Endothelial cell of umbilical vein (primary cell): Measurements from ENCODE around the gene TIGIT. TPM values are rescaled to one million over a fixed set of nuclear protein-coding genes. Genes with fewer than 3 reads are reported as not detected.

Experiments used
- BruUV-seq: library from RNA; stranded (reverse); fragments of 400-500 nt; replicated peaks from 2 replicates; lab custom pipeline; 2021; lab: Mats Ljungman, UMichigan
- CTCF ChIA-PET: fragments of 300-600, 350-600 bp; sonication (Branson Sonifier 250); formaldehyde crosslinking; loops from one replicate; lab custom pipeline; 2021; ENCODE audit warnings: antibody characterized with exemption, inconsistent platforms; lab: Charles Lee
- POLR2A ChIA-PET: fragments of 300-600, 350-600 bp; sonication (Branson Sonifier 250); formaldehyde crosslinking; loops from one replicate; lab custom pipeline; 2021; ENCODE audit warnings: antibody characterized with exemption, inconsistent platforms; lab: Charles Lee
- DNase-seq: peaks from one replicate; pipeline ENCODE4 v3.0.0-alpha.2; 2011; ENCODE audit warnings: low read depth, low spot score
- FAIRE-seq: peaks from 2 replicates; lab custom pipeline; 2011; peaks lifted over from hg19 to GRCh38; lab: Jason Lieb, UNC
- H2AFZ ChIP-seq: 2 replicates; pipeline ENCODE4 v1.6.0; 2012; ENCODE audit warnings: low read depth, low read length, control low read depth, inconsistent platforms
- H3K27ac ChIP-seq: 2 replicates; pipeline ENCODE4 v1.5.1; 2011; ENCODE audit warnings: low read depth, mild to moderate bottlenecking, control low read depth, low read length, moderate library complexity; ENCODE audit not compliant: insufficient read depth
- H3K27me3 ChIP-seq, 2 experiments: 2 replicates each; pipeline versions ENCODE4 v1.6.0 to v1.6.1; 2011; ENCODE audit warnings: low read length in 2 of 2, mixed read lengths in 1 of 2; ENCODE audit not compliant: control insufficient read depth in 2 of 2, insufficient read depth in 2 of 2
- H3K36me3 ChIP-seq, 2 experiments: 2 replicates in 1 of 2; 3 replicates in 1 of 2; pipeline ENCODE4 v1.5.1; 2011; ENCODE audit warnings: low read length in 2 of 2, mild to moderate bottlenecking in 1 of 2, moderate library complexity in 1 of 2; ENCODE audit not compliant: control insufficient read depth in 2 of 2, insufficient read depth in 2 of 2; ENCODE audit errors: extremely low read depth in 1 of 2
- H3K4me1 ChIP-seq: 3 replicates; pipeline ENCODE4 v1.5.1; 2011; ENCODE audit warnings: mild to moderate bottlenecking, low read length; ENCODE audit not compliant: control insufficient read depth, insufficient read depth; ENCODE audit errors: extremely low read depth
- H3K4me2 ChIP-seq: 2 replicates; pipeline ENCODE4 v1.6.1; 2011; ENCODE audit warnings: low read length, control low read depth, mixed read lengths; ENCODE audit not compliant: insufficient read depth
- H3K4me3 ChIP-seq, 3 experiments: fragments of 200-600 bp in 1 of 3; sonication (generic), shearing (Covaris generic) in 1 of 3; replicated peaks in 1 of 3; 2 replicates each; pipeline ENCODE4 v1.5.1; 2011 to 2016; ENCODE audit warnings: control low read depth in 3 of 3, low read length in 3 of 3, mild to moderate bottlenecking in 2 of 3, inconsistent platforms in 1 of 3, low read depth in 1 of 3, moderate library complexity in 1 of 3; ENCODE audit not compliant: insufficient read depth in 1 of 3
- H3K79me2 ChIP-seq: 2 replicates; pipeline ENCODE4 v1.6.0; 2012; ENCODE audit warnings: low read length, inconsistent platforms; ENCODE audit not compliant: control insufficient read depth, insufficient read depth
- H3K9ac ChIP-seq: replicated peaks from 2 replicates; pipeline ENCODE3; 2011; ENCODE audit warnings: low read length, control low read depth; ENCODE audit not compliant: insufficient read depth; ENCODE audit errors: extremely low read depth
- H3K9me1 ChIP-seq: replicated peaks from 3 replicates; pipeline ENCODE4 v1.6.0; 2011; ENCODE audit warnings: mild to moderate bottlenecking, low read length; ENCODE audit not compliant: control insufficient read depth, insufficient read depth; ENCODE audit errors: extremely low read depth
- H3K9me3 ChIP-seq: replicated peaks from 2 replicates; pipeline ENCODE4 v1.5.1; 2012; ENCODE audit warnings: low read length, inconsistent platforms; ENCODE audit not compliant: control insufficient read depth, insufficient read depth
- H4K20me1 ChIP-seq: replicated peaks from 2 replicates; pipeline ENCODE3; 2011; ENCODE audit warnings: mild to moderate bottlenecking, low read length; ENCODE audit not compliant: control insufficient read depth, insufficient read depth; ENCODE audit errors: extremely low read depth
- EZH2 ChIP-seq: IDR thresholded peaks from 2 replicates; pipeline ENCODE4 v1.6.1; 2012; ENCODE audit warnings: borderline replicate concordance, low read depth, mild to moderate bottlenecking, moderate library complexity, low read length, inconsistent platforms; ENCODE audit not compliant: severe bottlenecking
- FOS ChIP-seq: IDR thresholded peaks from 2 replicates; pipeline ENCODE4 v1.6.1; 2011; ENCODE audit warnings: mild to moderate bottlenecking, low read length, moderate library complexity, borderline replicate concordance; ENCODE audit not compliant: insufficient read depth
- GATA2 ChIP-seq: IDR thresholded peaks from 2 replicates; pipeline ENCODE4 v1.7.0; 2011; ENCODE audit warnings: low read depth, mild to moderate bottlenecking, moderate library complexity, mixed read lengths, low read length; ENCODE audit not compliant: insufficient read length, insufficient read depth
- JUN ChIP-seq: IDR thresholded peaks from 2 replicates; pipeline ENCODE4 v1.6.1; 2011; ENCODE audit warnings: borderline replicate concordance, low read depth; ENCODE audit not compliant: insufficient read length, insufficient read depth
- MYC ChIP-seq: IDR thresholded peaks from one replicate; pipeline ENCODE4 v1.6.1; 2011; ENCODE audit warnings: mild to moderate bottlenecking, low read depth, low read length
- POLR2A ChIP-seq: IDR thresholded peaks from 2 replicates; pipeline ENCODE4 v1.6.1; 2012; ENCODE audit warnings: low read depth, mild to moderate bottlenecking, control low read depth, low read length
- POLR2AphosphoS5 ChIP-seq: IDR thresholded peaks from 2 replicates; pipeline ENCODE4 v1.6.1; 2012; ENCODE audit warnings: low read depth, mild to moderate bottlenecking, control low read depth, low read length, moderate library complexity; ENCODE audit not compliant: insufficient read depth
- dilution Hi-C: fragments of 300-500 bp; cut with MboI; formaldehyde crosslinking; loops from one replicate; pipeline ENCODE4 v1.15.0; 2019; ENCODE audit warnings: low sequenced_read_pairs; ENCODE audit not compliant: extremely low pct_ligation_motif_present
- intact Hi-C: fragments of 100-400 bp; cut with micrococcal nuclease; formaldehyde crosslinking; loops from one replicate; pipeline ENCODE4 v1.10.0; 2022
- polyA plus RNA-seq, 4 experiments: library from polyadenylated mRNA; depleted of rRNA in 3 of 4; stranded (reverse) in 3 of 4; unstranded in 1 of 4; fragments of >200 nt; gene quantifications; 2 replicates each; pipeline versions ENCODE4 v1.2.1 to v1.2.3, GENCODE V29; 2011 to 2012; ENCODE audit warnings: missing spikeins in 1 of 4
- total RNA-seq: library from RNA; stranded (reverse); gene quantifications from 2 replicates; pipeline ENCODE4 v1.2.3, GENCODE V29; 2021
- TF ChIP-seq, protein P1 (sequence below): IDR thresholded peaks from 2 replicates; pipeline ENCODE4 v1.6.1; 2011; ENCODE audit not compliant: insufficient read depth, insufficient read length
- TF ChIP-seq, protein P2 (sequence below), 2 donors: IDR thresholded peaks; 1 replicate in 1 of 2; 2 replicates in 1 of 2; pipeline ENCODE4 v1.5.1; 2011; ENCODE audit warnings: low read length in 2 of 2, mild to moderate bottlenecking in 2 of 2, moderate library complexity in 2 of 2, control low read depth in 1 of 2, inconsistent platforms in 1 of 2, low read depth in 1 of 2; ENCODE audit not compliant: insufficient read depth in 1 of 2; ENCODE audit errors: extremely low read depth in 1 of 2

Gene TIGIT
- total and polyA plus RNA-seq, 2 donors (not counting 3 experiments of a cell fraction or from before 2014, with no cell fraction given): not detected

DNA sequence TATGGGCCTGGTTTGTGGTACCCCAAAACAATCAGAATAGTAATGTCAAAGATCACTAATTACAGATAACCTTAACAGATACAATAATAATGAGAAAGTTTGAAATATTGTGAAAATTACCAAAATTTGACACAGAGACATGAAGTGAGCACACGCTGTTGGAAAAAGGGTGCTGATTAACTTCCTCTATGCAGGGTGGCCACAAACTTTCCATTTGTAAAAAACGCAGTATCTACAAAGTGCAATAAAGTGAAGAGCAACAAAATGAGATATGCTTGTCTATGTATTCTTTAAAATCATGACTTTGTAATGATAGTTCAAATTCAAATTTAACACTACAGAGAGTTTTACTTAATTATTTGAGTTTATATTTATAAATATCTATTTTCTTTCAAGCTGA, 7.6 kb upstream of the TIGIT start:
- Histone ChIP-seq H2AFZ (no peak overlapping the region), H3K4me2 (no peak overlapping the region), H3K9me1 (no peaks in the 10 kb centered on the region), H3K36me3 (no peaks in the 10 kb centered on the region), H3K9me3 (no peaks in the 10 kb centered on the region), H3K79me2 (no peaks in the 10 kb centered on the region), H3K9ac (no peak overlapping the region), H3K27me3 (no peaks in the 10 kb centered on the region), H4K20me1 (no peaks in the 10 kb centered on the region), H3K4me3 (no peak overlapping the region), H3K27ac (no peak overlapping the region), H3K4me1 (no peaks in the 10 kb centered on the region)
- DNase-seq (no peak), FAIRE-seq (no peak)
- no TSS peak for BruUV-seq
- dilution Hi-C loops: no loop called here
- TF ChIP-seq, protein P1, sequence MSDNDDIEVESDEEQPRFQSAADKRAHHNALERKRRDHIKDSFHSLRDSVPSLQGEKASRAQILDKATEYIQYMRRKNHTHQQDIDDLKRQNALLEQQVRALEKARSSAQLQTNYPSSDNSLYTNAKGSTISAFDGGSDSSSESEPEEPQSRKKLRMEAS: no peak
- TF ChIP-seq POLR2AphosphoS5 (no peak), MYC (no peak), POLR2A (no peak), JUN (no peak), EZH2 (no peak), FOS (no peak), GATA2 (no peak)
- TF ChIP-seq, protein P2, sequence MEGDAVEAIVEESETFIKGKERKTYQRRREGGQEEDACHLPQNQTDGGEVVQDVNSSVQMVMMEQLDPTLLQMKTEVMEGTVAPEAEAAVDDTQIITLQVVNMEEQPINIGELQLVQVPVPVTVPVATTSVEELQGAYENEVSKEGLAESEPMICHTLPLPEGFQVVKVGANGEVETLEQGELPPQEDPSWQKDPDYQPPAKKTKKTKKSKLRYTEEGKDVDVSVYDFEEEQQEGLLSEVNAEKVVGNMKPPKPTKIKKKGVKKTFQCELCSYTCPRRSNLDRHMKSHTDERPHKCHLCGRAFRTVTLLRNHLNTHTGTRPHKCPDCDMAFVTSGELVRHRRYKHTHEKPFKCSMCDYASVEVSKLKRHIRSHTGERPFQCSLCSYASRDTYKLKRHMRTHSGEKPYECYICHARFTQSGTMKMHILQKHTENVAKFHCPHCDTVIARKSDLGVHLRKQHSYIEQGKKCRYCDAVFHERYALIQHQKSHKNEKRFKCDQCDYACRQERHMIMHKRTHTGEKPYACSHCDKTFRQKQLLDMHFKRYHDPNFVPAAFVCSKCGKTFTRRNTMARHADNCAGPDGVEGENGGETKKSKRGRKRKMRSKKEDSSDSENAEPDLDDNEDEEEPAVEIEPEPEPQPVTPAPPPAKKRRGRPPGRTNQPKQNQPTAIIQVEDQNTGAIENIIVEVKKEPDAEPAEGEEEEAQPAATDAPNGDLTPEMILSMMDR (IDR thresholded peaks at IDR 0.05; ENCODE audit: extremely low read depth in 1 of 2, insufficient read depth in 1 of 2, low read depth in 1 of 2, low read length in 2 of 2): no peak
- POLR2A ChIA-PET: no interaction called here
- CTCF ChIA-PET: interaction anchor here (1.1 to 1.6 kb wide), 2 partner anchors 13 to 134 kb away, joined by 3 to 10 read pairs; no protein-coding TSS in a partner anchor
- intact Hi-C loops: no loop called here
